Stimulated activated effector memory CD8-positive, alpha-beta T cell treated with anti-CD3 and anti-CD28 coated beads, Interleukin-12 subunit alpha, Interleukin-12 subunit beta, amount 100 ng/mL, for 72 hours (primary cell): ENCODE results near the gene FIGN.

ENCODE experiments used
- ATAC-seq: fragments of 150-1000 bp; cut with Tn5 transposase; 2 replicates; pipeline ENCODE4 v1.10.0; 2021
- DNase-seq, 2 donors: peaks; one replicate each; pipeline ENCODE4 v3.0.0; 2021 to 2022; ENCODE audit warnings: low spot score in 2 of 2
- H3K27ac Mint-ChIP-seq: one replicate; pipeline ENCODE4 v1.8.0; 2022; ENCODE audit warnings: mild to moderate bottlenecking, mixed read lengths
- H3K36me3 Mint-ChIP-seq: one replicate; pipeline ENCODE4 v1.8.0; 2022; ENCODE audit warnings: mild to moderate bottlenecking, mixed read lengths
- H3K4me1 Mint-ChIP-seq: one replicate; pipeline ENCODE4 v1.8.0; 2022; ENCODE audit warnings: mixed read lengths
- H3K4me3 Mint-ChIP-seq: one replicate; pipeline ENCODE4 v1.8.0; 2022; ENCODE audit warnings: mild to moderate bottlenecking, mixed read lengths
- H3K9me3 Mint-ChIP-seq: one replicate; pipeline ENCODE4 v1.8.0; 2022; ENCODE audit warnings: mixed read lengths

Gene FIGN

DNA sequence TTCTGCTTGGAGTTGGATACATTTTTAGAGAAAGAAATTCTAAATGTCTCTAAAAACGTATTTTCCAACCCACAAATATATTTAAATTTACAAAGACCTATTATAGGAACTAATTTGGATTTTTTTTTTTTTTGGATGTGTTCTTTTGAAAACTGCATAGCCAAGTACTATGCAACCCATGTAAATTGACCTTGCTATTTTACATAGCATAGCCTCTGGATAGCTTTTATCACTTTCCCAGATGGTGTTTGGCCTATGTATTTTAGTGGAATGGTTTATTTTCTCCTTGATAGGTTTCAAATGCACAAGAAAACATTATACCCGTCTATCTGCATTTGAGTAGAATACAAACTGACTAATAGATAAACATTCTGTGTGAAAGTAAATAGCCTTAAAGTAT, 130.0 kb downstream of the FIGN start:
- peaks cover 14% of the 10 kb centered on the region for H3K9me3 Mint-ChIP-seq
- ATAC-seq, result no peak
- no peak for DNase-seq
- no peaks in the 10 kb centered on the region for H3K4me1 Mint-ChIP-seq
- H3K36me3 Mint-ChIP-seq, result no peaks in the 10 kb centered on the region
- no peak overlapping the region for H3K4me3 Mint-ChIP-seq
- no peak overlapping the region for H3K27ac Mint-ChIP-seq

DNA sequence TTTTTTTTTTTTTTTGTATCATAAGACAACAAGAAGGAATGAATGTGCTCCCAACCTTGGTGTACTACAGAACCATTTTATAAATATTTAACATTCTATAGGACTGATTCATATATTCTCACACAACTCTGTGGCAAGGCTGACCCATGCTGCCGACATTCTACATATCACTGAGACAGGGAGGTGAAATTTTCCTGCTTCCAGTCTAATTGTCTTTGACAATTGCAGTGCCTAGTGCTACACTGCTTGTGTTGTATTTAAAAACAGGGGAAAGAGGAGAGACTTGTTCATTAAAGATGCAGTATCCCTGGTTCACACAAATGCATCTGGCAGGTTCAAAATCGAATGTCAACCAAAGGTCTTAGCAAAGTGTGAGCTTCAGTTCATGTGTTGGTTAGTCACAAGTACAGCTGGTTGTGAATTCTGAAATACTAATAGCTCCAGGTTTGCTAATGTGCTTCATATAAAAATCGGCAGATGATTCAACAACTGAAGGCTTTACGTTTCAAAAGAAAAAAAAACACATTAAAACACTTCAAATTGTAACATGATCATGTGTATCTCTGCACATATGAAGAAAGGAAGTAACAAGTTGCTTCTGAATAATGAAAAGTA, 130.8 kb downstream of the FIGN start:
- no peaks in the 10 kb centered on the region for H3K4me1 Mint-ChIP-seq
- H3K9me3 Mint-ChIP-seq, result peaks cover 14% of the 10 kb centered on the region
- no peak for DNase-seq
- no peak for ATAC-seq
- H3K36me3 Mint-ChIP-seq, result no peaks in the 10 kb centered on the region
- H3K4me3 Mint-ChIP-seq, result no peak overlapping the region
- H3K27ac Mint-ChIP-seq, result no peak overlapping the region

DNA sequence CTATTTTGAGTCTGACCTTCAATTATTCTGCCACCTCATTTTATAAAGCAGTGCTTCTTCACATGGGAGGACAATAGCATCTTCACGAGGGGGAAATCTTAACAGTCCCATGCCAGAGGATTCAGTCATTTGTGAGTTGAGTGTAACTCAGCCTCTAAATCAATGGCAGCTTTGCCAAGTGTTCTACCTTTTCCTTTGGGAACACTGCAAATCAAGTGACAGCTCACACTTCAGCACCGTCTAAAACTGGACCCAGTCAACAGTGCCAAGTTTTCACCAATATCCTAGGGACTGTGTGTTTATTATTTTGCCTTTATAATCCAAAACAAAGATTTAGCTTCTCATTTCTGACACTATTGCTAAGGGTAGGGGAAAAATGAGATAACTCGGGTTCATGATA, 133.6 kb downstream of the FIGN start:
- Mint-ChIP-seq H3K9me3 (peaks cover 16% of the 10 kb centered on the region), H3K27ac (no peak overlapping the region), H3K36me3 (no peaks in the 10 kb centered on the region), H3K4me1 (no peaks in the 10 kb centered on the region), H3K4me3 (no peak overlapping the region)
- no peak for ATAC-seq
- DNase-seq, result no peak

DNA sequence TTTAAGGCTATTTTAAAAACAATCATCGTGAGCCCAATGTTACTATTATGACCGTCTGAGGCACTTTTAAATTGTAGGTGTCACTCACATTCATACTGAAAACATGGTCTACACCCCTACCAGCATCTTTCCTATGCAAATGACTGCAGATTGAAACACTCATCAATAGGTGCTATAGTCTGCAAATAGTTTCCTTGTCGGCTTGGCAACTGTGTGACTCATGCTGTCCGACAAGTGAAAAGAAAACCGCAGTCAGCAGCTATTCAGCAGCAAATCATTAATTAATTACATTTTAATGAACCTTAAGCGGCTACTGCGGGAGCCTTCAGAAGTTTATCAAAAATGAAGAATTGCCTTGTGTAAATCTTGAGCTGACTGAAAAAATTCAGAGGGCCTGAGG, 134.4 kb downstream of the FIGN start:
- no peak for ATAC-seq
- H3K36me3 Mint-ChIP-seq, result no peaks in the 10 kb centered on the region
- H3K9me3 Mint-ChIP-seq, result peaks cover 14% of the 10 kb centered on the region
- H3K27ac Mint-ChIP-seq, result no peak overlapping the region
- H3K4me1 Mint-ChIP-seq, result no peaks in the 10 kb centered on the region
- no peak for DNase-seq
- H3K4me3 Mint-ChIP-seq, result no peak overlapping the region

DNA sequence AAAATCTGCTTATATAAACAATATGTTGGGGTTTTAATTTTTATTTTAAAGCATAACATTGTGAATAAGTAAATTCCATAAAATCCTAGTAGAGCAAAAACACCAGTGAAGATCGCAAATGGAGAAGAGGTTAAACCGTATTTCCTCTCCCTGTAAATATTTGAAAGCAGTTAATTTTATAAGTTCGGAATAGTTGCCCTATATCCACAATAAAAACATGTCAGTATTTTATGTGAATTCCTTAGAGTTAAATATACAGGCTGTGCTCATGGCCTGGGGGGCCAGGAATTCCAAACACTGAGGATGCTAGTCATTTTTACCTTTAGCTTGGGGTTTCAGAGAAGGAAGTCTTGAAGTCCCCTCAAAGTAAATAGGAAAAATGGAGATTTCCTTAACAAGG, 135.0 kb downstream of the FIGN start:
- H3K4me3 Mint-ChIP-seq, result no peak overlapping the region
- ATAC-seq, result no peak
- no peak overlapping the region for H3K27ac Mint-ChIP-seq
- peaks cover 17% of the 10 kb centered on the region for H3K9me3 Mint-ChIP-seq
- DNase-seq, result no peak
- no peaks in the 10 kb centered on the region for H3K4me1 Mint-ChIP-seq
- no peaks in the 10 kb centered on the region for H3K36me3 Mint-ChIP-seq

DNA sequence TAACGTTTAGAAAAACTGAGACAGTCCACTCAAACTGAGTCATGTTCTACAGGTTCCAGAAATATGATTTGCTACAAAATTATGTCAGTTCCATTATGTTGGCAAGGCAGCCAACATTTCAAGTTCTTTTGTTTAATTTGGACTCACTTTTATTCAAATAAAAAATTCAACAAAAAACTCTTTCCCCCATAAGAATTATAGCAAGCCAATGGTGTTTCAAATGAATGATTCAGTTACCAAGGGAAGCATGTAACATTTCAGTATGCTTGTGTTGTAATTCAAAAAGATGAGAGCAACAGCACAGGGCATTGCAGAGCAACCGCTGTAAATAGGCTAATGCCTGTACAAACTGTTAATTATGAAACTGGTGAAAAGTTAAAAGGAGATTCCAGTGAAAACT, 140.8 kb downstream of the FIGN start:
- no peak overlapping the region for H3K27ac Mint-ChIP-seq
- ATAC-seq (no peak), DNase-seq (no peak)
- no peak overlapping the region for H3K4me3 Mint-ChIP-seq
- no peaks in the 10 kb centered on the region for H3K4me1 Mint-ChIP-seq
- peaks cover 7% of the 10 kb centered on the region for H3K9me3 Mint-ChIP-seq
- H3K36me3 Mint-ChIP-seq, result no peaks in the 10 kb centered on the region

DNA sequence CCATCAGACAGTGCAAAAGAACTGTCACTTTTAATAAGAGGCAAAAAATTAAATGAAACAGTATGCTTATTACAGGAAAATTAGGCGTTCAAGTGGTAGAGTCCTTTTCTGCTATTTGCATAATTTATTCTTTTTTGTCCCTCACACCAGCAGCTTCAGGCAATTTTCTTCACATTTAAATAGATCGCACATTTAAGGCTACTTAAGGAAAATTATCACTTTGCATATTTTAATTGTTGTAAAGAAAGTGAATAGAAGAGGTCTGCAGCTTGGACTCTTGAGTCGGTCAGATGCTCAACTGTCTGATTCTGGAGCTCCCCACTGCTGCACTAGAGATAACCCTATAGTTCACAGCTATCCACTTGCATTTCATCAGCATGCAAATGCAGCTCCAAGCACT, 141.3 kb downstream of the FIGN start:
- Mint-ChIP-seq H3K4me1 (no peaks in the 10 kb centered on the region), H3K4me3 (no peak overlapping the region), H3K9me3 (peaks cover 7% of the 10 kb centered on the region), H3K27ac (no peak overlapping the region), H3K36me3 (no peaks in the 10 kb centered on the region)
- DNase-seq (no peak), ATAC-seq (no peak)

DNA sequence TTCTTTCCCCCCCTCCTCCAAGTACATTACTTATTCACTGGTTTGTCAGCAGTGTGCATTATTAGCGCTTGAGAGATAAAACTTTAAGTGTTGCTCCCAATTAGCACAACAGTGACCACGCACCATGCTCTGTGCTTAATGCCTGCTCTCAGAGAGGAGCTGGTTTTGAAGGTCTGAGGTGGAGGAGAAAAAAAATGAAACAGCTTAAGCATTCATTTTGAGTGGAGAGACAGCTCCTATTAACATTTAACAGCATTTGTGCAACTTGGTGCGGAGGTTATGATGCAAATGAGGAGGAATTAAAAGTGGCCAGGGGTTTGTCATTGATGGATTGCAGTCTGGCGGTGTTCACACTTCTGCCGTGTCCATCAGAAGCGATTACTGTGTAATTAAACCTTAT, 141.8 kb downstream of the FIGN start:
- no peak overlapping the region for H3K27ac Mint-ChIP-seq
- H3K4me1 Mint-ChIP-seq, result no peaks in the 10 kb centered on the region
- ATAC-seq (no peak), DNase-seq (no peak)
- no peaks in the 10 kb centered on the region for H3K36me3 Mint-ChIP-seq
- no peak overlapping the region for H3K4me3 Mint-ChIP-seq
- H3K9me3 Mint-ChIP-seq, result peaks cover 7% of the 10 kb centered on the region

DNA sequence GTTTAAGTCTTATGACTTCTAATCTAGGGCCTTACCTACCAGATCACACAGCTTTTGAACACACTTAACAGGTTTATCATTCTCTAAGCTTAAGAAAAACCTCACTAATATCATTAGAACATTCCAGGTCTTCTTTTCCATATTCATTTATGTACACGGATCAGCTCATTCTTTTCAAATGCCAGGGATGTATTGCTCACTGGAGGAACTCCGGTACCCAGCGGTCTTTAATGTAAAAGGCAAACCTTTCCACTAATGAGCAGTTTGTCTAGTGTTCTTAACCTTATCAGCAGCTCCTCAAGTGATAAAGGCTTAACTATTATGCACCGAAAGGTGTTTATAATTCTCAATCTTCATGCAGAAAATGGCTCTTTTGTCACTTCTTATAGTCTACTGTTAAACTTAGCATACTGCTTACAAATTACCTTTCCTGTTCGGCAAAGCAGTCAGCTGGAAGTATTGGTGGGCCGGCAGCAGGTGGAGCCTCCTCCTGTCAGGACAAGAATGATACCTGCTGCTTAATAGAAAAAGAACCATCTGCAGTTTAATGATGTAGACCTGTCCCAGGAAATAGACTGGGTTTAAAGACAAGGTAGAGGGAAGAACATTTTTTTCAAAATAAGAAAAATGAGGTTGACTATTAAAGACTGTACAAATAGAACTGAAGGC, 142.7 kb downstream of the FIGN start:
- Mint-ChIP-seq H3K9me3 (peaks cover 5% of the 10 kb centered on the region), H3K27ac (no peak overlapping the region), H3K4me3 (no peak overlapping the region), H3K4me1 (no peaks in the 10 kb centered on the region), H3K36me3 (no peaks in the 10 kb centered on the region)
- ATAC-seq (no peak), DNase-seq (no peak)

DNA sequence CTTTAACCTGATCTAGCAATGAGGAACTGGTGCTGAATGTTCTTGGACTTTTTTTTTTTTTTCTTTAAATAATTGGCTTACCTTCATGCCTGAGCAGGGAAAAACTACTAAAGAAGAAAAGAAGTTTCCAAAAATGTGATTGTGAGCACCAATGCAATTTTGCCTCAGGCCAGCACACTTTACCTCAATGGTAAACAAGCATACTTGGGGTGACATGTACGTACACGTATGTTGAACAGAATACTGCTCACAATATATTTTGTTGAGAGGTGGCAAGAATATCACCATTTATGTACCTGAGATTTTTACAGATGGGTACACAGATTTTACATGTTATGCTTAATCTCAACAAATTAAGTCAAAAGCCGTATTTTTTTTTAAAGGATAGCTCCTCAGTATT, 144.3 kb downstream of the FIGN start:
- no peaks in the 10 kb centered on the region for H3K36me3 Mint-ChIP-seq
- H3K9me3 Mint-ChIP-seq, result peaks cover 3% of the 10 kb centered on the region
- H3K4me3 Mint-ChIP-seq, result no peak overlapping the region
- no peak overlapping the region for H3K27ac Mint-ChIP-seq
- H3K4me1 Mint-ChIP-seq, result no peaks in the 10 kb centered on the region
- ATAC-seq, result no peak
- no peak for DNase-seq

DNA sequence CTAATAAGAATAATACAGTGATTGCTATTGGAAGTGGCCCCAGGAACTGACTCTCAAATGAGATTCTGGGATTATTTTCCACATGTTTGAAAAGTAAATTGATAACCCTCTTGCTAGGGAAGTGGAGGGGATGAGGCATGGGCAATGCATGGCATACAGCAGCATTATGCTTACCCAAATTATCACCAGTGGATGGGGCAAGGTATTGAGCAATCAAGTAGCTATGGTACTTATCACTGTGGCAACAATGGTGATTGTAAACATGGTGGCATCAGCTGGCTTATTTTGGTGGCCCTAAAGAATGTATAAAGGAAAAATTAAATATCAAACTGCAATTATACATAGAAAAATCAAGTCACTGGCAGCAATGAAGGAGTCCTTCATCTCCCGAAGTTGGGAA, 155.1 kb downstream of the FIGN start:
- ATAC-seq (no peak), DNase-seq (no peak)
- Mint-ChIP-seq H3K27ac (no peak overlapping the region), H3K4me1 (no peaks in the 10 kb centered on the region), H3K36me3 (no peaks in the 10 kb centered on the region), H3K4me3 (no peak overlapping the region), H3K9me3 (peaks cover 13% of the 10 kb centered on the region)

DNA sequence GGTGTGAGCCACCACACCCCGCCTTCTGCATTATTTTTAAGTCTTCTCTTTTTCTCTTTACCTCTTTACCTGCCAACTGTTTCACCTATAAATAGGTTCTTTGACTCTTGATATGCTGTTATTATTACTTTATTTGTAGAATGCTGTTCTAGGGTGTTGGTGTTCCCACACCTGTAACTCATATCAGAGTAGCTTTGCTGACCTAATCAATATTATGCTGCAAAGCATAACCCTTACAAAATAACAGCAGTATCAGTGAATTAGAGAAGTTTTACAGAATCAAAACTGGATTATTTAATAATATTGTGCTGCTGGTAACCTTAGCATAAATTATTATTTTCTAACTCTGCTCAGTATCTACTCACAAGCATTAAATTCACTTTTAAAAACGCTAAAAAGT, 161.5 kb downstream of the FIGN start:
- Mint-ChIP-seq H3K27ac (no peak overlapping the region), H3K9me3 (peaks cover 7% of the 10 kb centered on the region), H3K36me3 (no peaks in the 10 kb centered on the region), H3K4me3 (no peak overlapping the region), H3K4me1 (no peaks in the 10 kb centered on the region)
- DNase-seq (no peak), ATAC-seq (no peak)

DNA sequence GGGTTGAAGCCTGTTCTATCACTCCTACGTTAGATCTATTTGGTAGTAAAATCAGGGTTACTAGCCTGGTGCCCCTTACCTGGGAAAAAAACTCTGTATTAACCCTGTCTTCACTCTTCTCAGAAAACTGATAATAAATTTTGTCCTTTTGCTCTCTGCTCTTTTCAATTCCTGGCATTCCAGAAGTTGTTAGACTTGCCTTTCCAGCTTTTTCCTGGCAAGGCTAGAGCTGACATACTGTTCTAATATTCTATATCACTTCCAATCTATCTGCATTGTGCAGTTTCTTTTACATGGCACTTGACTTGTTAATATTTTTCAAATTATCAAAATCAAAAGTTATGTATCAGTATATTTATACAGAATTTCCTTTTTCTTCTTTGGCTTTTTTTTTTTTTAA, 162.2 kb downstream of the FIGN start:
- H3K4me3 Mint-ChIP-seq, result no peak overlapping the region
- ATAC-seq (no peak), DNase-seq (no peak)
- peaks cover 9% of the 10 kb centered on the region for H3K9me3 Mint-ChIP-seq
- no peak overlapping the region for H3K27ac Mint-ChIP-seq
- no peaks in the 10 kb centered on the region for H3K36me3 Mint-ChIP-seq
- H3K4me1 Mint-ChIP-seq, result no peaks in the 10 kb centered on the region

DNA sequence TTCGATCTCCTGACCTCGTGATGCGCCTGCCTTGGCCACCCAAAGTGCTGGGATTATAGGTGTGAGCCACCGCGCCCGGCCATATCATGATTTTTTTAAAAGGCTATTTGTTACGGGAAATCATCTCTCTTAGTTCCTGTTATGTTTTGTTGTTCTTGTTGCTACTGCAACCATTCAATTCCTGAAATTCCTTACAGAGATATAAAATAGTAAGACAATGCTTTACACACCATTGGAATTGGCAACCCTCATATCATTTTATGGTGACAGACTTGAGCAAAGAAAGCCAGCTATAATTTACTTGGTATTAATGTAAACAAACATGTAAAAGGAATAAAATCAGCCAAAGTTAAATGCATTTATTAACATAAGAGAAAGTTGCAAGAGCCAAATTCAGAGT, 163.0 kb downstream of the FIGN start:
- no peaks in the 10 kb centered on the region for H3K4me1 Mint-ChIP-seq
- H3K27ac Mint-ChIP-seq, result no peak overlapping the region
- H3K9me3 Mint-ChIP-seq, result peaks cover 11% of the 10 kb centered on the region
- no peak for ATAC-seq
- H3K36me3 Mint-ChIP-seq, result no peaks in the 10 kb centered on the region
- no peak for DNase-seq
- H3K4me3 Mint-ChIP-seq, result no peak overlapping the region

DNA sequence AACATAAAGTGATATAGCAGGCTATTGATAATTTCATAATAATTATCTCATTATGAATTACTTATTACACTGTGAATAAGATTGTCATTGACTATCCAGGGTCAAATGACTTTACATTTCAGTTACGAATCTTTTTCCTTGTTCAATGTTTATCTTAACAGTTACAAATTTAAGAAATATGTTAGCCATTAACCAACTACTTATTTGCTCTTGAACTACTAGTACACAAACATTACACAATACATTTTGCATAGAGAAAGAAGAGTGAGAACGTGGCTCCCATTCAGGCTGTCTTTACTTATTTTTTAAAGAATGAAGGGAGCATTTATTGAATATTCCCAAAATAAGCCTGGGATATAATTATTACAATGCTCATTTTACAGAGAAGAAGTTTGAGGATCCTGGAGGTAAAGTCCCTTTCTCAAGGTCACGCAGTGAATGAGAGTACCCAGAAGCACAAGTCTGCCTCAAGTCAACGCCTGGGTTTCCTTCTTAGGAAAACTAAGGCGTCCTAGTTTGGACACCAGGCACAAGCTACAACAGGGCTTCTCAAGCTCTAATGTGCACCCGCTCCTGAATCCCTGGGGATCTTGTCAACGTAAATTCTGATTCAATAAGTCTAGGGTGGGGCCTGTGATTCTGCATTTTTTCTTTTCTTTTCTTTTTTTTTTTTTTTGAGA, 164.2 kb downstream of the FIGN start:
- no peak overlapping the region for H3K27ac Mint-ChIP-seq
- H3K4me3 Mint-ChIP-seq, result no peak overlapping the region
- ATAC-seq (no peak), DNase-seq (no peak)
- no peaks in the 10 kb centered on the region for H3K4me1 Mint-ChIP-seq
- peaks cover 11% of the 10 kb centered on the region for H3K9me3 Mint-ChIP-seq
- H3K36me3 Mint-ChIP-seq, result no peaks in the 10 kb centered on the region

DNA sequence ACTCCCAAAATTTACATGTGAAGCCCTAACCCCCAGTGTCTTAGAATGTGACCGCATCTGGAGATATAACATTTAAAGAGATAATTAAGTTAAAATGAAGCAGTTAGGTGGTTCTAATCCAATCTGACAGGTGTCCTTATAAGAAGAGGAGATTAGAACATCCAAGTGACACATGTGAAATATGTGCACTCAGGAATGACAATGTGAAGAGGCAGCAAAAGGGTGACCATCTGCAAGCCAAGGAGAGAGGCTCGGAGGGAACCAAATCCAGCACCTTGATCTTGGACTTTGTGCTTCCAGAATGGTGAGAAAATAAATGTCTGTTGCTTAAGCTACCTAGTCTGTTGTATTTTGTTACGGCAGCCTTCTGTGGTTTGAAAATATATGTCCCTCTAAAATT, 165.4 kb downstream of the FIGN start:
- Mint-ChIP-seq H3K36me3 (no peaks in the 10 kb centered on the region), H3K9me3 (peaks cover 11% of the 10 kb centered on the region), H3K4me3 (no peak overlapping the region), H3K27ac (no peak overlapping the region), H3K4me1 (no peaks in the 10 kb centered on the region)
- ATAC-seq (no peak), DNase-seq (no peak)
